Endodermal cell (in vitro differentiated cells): ENCODE measurements around the gene CAP2. TPM values are rescaled to one million over a fixed set of nuclear protein-coding genes. Genes with fewer than 3 reads are reported as not detected.

ENCODE experiments used
- DNase-seq: peaks from one replicate; pipeline ENCODE4 v3.0.0-alpha.2; 2017
- H3K27ac ChIP-seq: 2 replicates; pipeline ENCODE4 v1.5.1; 2013; ENCODE audit warnings: mild to moderate bottlenecking, low read depth, low read length, moderate library complexity
- H3K27me3 ChIP-seq: 2 replicates; pipeline ENCODE4 v1.6.1; 2013; ENCODE audit warnings: mild to moderate bottlenecking, low read length, moderate library complexity; ENCODE audit not compliant: insufficient read depth, control insufficient read depth, poor library complexity, severe bottlenecking
- H3K36me3 ChIP-seq: 2 replicates; pipeline ENCODE4 v1.7.0; 2013; ENCODE audit warnings: mild to moderate bottlenecking, low read length, moderate library complexity; ENCODE audit not compliant: control insufficient read depth, insufficient read depth
- H3K4me1 ChIP-seq: one replicate; pipeline ENCODE4 v1.7.0; 2013; ENCODE audit warnings: low read length; ENCODE audit not compliant: control insufficient read depth, insufficient read depth
- H3K4me3 ChIP-seq: 2 replicates; pipeline ENCODE4 v1.5.1; 2013; ENCODE audit warnings: mild to moderate bottlenecking, low read length, moderate library complexity
- H3K9ac ChIP-seq: 2 replicates; pipeline ENCODE4 v1.6.1; 2013; ENCODE audit warnings: mild to moderate bottlenecking, low read length, moderate library complexity; ENCODE audit not compliant: poor library complexity, severe bottlenecking; ENCODE audit errors: extremely low read depth
- H3K9me3 ChIP-seq: 2 replicates; pipeline ENCODE4 v1.6.1; 2013; ENCODE audit warnings: mild to moderate bottlenecking, low read length, moderate library complexity; ENCODE audit not compliant: control insufficient read depth
- H3K27ac Mint-ChIP-seq: 2 replicates; pipeline ENCODE4 v1.8.0; 2020; ENCODE audit warnings: mixed read lengths
- H3K27me3 Mint-ChIP-seq: 2 replicates; pipeline ENCODE4 v1.8.0; 2021; ENCODE audit warnings: mild to moderate bottlenecking, mixed read lengths; ENCODE audit not compliant: insufficient read depth
- H3K36me3 Mint-ChIP-seq: 2 replicates; pipeline ENCODE4 v1.8.0; 2020; ENCODE audit warnings: low read depth, mixed read lengths
- H3K4me1 Mint-ChIP-seq: 2 replicates; pipeline ENCODE4 v1.8.0; 2020; ENCODE audit warnings: mixed read lengths
- H3K4me3 Mint-ChIP-seq: 2 replicates; pipeline ENCODE4 v1.8.0; 2020; ENCODE audit warnings: mild to moderate bottlenecking, moderate library complexity, mixed read lengths
- H3K9me3 Mint-ChIP-seq: 2 replicates; pipeline ENCODE4 v1.8.0; 2020; ENCODE audit warnings: mild to moderate bottlenecking, mixed read lengths
- CTCF ChIP-seq: fragments of 200-600 bp; sonication (generic); conservative IDR thresholded peaks from 2 replicates; pipeline ENCODE4 v1.5.0; 2021; ENCODE audit warnings: antibody characterized with exemption, mild to moderate bottlenecking
- WGBS, 2 experiments: methylation state at CpG; one replicate each; pipeline versions ENCODE4 v1.1.5 to v1.1.7; 2013; ENCODE audit warnings: missing lambda C conversion rate in 2 of 2, mixed read lengths in 1 of 2; ENCODE audit not compliant: insufficient coverage in 1 of 2, insufficient read length in 1 of 2; 5-methylcytosine and 5-hydroxymethylcytosine counted together
- total RNA-seq, 2 donors: library from RNA; stranded (reverse); fragmentation: NEBNext Ultra II Directional in 1 of 2; extraction: Animal tissue kit (Norgen Biotek cat#: 25700) in 1 of 2; gene quantifications; 2 replicates in 1 of 2; 3 replicates in 1 of 2; pipeline ENCODE4 v1.2.1, GENCODE V29; 2021

Gene CAP2
- total RNA-seq, 2 donors from 2014 or later, result 29.8 to 35.9 TPM

GRCh38 chr6:17485181-17485580 is 91.8 kb downstream of the CAP2 start:
- 94 to 100% methylated on average over 2 to 4 of the region's 4 CpGs for WGBS, 2 experiments
- Histone ChIP-seq H3K9me3 (peaks cover 5% of the 10 kb centered on the region), H3K36me3 (peaks cover 56% of the 10 kb centered on the region), H3K4me3 (no peak overlapping the region), H3K27ac (no peak overlapping the region), H3K4me1 (no peaks in the 10 kb centered on the region), H3K27me3 (no peaks in the 10 kb centered on the region), H3K9ac (no peak overlapping the region)
- Mint-ChIP-seq H3K9me3 (peaks cover 2% of the 10 kb centered on the region), H3K4me1 (peaks cover 8% of the 10 kb centered on the region), H3K4me3 (no peak overlapping the region), H3K27ac (no peak overlapping the region), H3K27me3 (no peaks in the 10 kb centered on the region), H3K36me3 (peaks cover 58% of the 10 kb centered on the region)
- TF ChIP-seq CTCF, result no peak
- DNase-seq, result no peak

GRCh38 chr6:17485946-17486345 is 92.6 kb downstream of the CAP2 start:
- DNase-seq, result no peak
- H3K4me3 ChIP-seq, result no peak overlapping the region
- H3K9me3 Mint-ChIP-seq, result peaks cover 2% of the 10 kb centered on the region
- 91 to 100% methylated on average over 1 to 2 of the region's 2 CpGs for WGBS, 2 experiments
- peaks cover 5% of the 10 kb centered on the region for H3K9me3 ChIP-seq
- H3K36me3 ChIP-seq, result peaks cover 55% of the 10 kb centered on the region
- H3K4me3 Mint-ChIP-seq, result no peak overlapping the region
- no peak overlapping the region for H3K9ac ChIP-seq
- H3K27me3 ChIP-seq, result no peaks in the 10 kb centered on the region
- no peak overlapping the region for H3K27ac ChIP-seq
- H3K4me1 ChIP-seq, result no peaks in the 10 kb centered on the region
- H3K27me3 Mint-ChIP-seq, result no peaks in the 10 kb centered on the region
- H3K27ac Mint-ChIP-seq, result no peak overlapping the region
- no peak for TF ChIP-seq CTCF
- peaks cover 8% of the 10 kb centered on the region for H3K4me1 Mint-ChIP-seq
- peaks cover 59% of the 10 kb centered on the region for H3K36me3 Mint-ChIP-seq

- H3K36me3 Mint-ChIP-seq, result peaks cover 60% of the 10 kb centered on the region
- no peak overlapping the region for H3K4me3 Mint-ChIP-seq
- WGBS, 2 experiments, result 92 to 96% methylated on average over 3 to 4 of the region's 4 CpGs
These were observed 93.3 kb downstream of the CAP2 start for GRCh38 chr6:17486680-17487079.

More at GRCh38 chr6:17486680-17487079, 93.3 kb downstream of the CAP2 start:
- DNase-seq, result no peak
- no peaks in the 10 kb centered on the region for H3K4me1 ChIP-seq
- H3K9ac ChIP-seq, result no peak overlapping the region
- no peak for TF ChIP-seq CTCF
- H3K4me3 ChIP-seq, result no peak overlapping the region
- peaks cover 5% of the 10 kb centered on the region for H3K9me3 ChIP-seq
- H3K27me3 Mint-ChIP-seq, result no peaks in the 10 kb centered on the region
- peak overlapping the region; percentile 16 for H3K27ac Mint-ChIP-seq
- peaks cover 2% of the 10 kb centered on the region for H3K9me3 Mint-ChIP-seq
- H3K27ac ChIP-seq, result no peak overlapping the region
- peaks cover 8% of the 10 kb centered on the region for H3K4me1 Mint-ChIP-seq
- H3K36me3 ChIP-seq, result peaks cover 51% of the 10 kb centered on the region
- no peaks in the 10 kb centered on the region for H3K27me3 ChIP-seq
